GM18909 (cell line): ENCODE results near the gene GRB7.
A peak's percentile ranks its signal among the peaks of the same experiment; 100 is the strongest.
"Not testable (repeated sequence)": the region's sequence is repeated elsewhere in the genome, so short reads cannot be mapped to it uniquely, and the experiment has no call there.

Experiments used
- ATAC-seq: cut with Tn5 transposase; IDR thresholded peaks from one replicate; pipeline ENCODE4 v1.9.1; 2021; ENCODE audit warnings: mild to moderate bottlenecking; ENCODE audit not compliant: unreplicated experiment, poor library complexity

Gene GRB7

DNA sequence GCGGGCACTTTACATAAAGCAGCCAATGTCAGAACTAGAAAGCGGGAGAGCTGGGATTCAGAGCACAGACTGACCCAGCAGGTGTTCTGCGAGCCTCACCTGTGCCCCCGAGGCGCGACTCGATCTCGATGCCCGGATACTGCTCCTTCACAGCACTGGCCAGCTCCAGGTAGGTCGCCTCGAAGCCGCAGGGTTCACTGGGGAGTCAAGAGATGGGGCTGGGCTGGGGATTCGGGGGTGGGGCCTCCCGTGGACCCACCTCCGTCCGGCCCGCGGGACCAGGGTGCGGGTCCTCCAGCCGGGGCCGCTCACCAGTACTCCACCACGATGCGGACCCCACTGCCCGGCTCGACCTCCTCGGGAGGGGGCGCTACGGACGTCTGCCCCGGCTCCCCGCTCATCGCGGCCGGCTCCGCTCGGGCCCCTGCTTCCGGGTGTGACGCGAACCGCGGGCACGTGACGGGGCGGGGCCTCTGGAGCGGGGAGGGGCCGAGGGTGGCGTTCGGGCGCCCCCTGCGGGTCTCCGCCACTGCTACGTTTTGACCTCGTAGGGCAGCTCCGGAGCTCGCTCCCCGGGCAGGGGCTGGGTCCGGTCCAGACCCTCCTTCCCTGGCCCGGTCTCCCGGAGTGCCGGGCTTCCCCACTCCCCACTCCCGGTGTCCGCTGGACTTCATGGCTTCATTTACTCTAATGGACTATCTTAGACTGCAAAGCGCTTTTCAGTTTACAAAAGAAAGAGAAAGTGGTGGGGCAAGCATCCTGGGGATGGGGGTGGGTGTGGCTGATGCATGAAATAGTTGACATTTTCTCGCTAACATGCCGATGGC is 7.4 kb upstream of the GRB7 start, which contains the start of gene MIEN1:
TSS of gene MIEN1 (minus strand) at position 438 of the 827 bp plus-strand sequence. CDS start at position 401, 37 bp downstream.
- ATAC-seq: peak; percentile 92

DNA sequence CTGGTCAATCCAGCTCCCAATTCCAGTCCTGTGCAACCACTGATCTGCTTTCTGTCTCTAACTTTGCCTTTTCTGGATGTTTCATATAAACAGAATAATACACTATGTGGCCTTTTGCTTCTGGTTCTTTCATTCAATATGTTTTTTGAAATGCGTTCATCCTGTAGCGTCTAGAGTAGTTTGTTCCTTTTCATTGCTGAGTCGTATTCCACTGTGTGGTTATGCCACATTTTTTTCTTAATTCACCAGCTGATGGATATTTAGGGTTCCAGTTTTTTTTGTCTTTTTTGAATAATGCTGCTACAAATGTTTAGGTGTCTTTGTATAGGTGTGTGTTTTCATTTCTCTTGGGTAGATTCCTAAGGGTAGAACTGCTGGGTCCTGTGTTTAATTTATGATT is 5.2 kb upstream of the GRB7 start:
- no peak for ATAC-seq

DNA sequence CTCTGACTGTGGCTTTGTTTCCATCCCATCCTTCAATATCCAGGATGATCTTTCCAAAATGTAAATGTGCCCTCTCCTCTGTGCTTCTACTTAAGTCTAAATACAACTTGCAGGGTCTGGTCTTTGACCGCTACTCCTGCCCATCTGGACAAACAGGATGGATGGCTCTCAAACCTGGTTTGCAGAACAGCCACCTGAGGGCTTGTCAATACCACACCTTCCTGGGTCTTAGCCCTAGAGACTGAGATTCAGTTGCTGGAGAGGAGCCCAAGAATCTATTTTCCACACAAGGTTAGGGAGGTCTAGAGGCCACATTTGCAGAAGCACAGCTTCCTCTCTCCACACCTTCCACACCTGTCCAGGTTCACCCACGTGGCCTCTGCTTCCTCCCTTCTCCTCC is 1.9 kb upstream of the GRB7 start:
- no peak for ATAC-seq

DNA sequence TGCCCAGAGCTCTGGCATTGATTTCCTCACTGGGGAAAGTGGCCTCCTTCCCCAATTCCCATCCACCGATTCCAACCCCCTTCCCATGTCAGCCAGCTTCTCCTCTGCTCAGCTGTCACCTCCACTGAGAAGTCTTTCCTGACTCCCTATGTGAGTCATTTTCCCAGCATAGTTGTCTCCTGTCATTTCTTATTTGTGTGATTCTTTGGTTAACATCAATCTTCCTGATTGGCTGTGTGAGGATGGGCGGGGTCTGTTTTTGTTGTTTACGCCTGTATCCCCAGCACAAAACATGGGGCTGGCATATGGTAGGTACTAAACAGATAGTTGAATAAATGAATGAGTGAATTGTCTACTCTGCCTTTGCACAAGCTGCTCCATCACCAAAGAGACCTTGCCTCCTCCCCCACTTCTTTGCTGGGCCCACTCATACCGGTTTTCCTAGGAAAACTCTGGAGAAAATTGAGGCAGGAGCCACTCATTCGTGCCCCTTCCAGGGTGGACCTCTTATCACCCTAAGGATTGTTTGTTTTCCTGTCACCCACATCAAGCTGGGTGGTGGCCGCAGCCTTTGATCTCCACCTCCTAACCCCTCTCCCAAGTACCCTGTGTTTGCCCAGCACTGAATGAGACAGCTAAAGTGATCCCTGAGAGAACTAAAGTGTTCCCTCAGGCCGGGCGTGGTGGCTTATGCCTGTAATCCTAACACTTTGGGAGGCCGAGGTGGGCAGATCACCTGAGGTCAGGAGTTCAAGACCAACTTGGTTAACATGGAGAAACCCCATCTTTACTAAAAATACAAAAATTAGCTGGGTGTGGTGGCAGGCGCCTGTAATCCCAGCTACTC is 1.2 kb upstream of the GRB7 start:
- no peak for ATAC-seq

DNA sequence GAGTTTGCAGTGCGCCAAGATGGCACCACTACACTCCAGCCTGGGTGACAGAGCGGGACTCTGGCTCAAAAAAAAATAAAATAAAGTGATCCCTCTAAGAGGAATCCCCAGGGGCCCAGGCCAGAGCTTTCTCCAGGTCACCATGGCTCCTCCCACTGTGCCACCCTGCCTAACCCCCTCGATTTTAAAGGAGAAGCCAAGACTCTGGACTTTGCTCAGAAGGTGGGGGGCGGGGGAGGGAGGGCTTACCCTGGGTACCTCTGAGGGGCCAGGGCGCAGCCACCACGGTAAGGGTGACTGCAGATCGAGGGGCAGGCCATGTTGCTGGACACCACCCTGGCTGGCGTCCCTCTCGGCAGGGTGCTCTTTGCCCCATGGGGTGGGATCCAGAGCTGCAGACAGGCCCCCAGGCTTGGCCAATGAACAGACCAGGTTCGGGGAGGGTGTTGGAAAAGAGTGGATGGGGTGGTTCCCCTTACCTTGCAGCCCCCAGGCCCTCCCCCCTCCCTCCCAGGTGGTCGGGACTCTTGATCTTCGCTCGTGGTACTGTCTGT is 455 bp upstream of the GRB7 start:
- ATAC-seq: no peak

DNA sequence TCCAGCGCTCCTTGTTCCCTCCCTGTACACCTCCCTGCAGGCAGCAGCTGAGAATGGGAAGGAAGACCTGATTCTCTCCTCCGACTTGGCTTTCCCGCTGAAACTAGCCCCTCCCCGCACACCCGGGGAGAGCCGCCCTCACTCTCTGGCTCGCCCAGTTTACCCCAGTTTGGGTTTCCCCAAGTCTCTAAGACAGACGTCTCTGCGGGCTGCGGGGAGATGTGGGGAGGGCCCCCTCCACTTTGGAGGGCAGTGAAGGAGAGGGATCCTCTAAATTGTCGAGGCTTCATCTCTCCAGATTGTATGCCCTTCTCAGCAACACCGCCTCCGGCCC is 797 bp downstream of the GRB7 start:
- no peak for ATAC-seq

DNA sequence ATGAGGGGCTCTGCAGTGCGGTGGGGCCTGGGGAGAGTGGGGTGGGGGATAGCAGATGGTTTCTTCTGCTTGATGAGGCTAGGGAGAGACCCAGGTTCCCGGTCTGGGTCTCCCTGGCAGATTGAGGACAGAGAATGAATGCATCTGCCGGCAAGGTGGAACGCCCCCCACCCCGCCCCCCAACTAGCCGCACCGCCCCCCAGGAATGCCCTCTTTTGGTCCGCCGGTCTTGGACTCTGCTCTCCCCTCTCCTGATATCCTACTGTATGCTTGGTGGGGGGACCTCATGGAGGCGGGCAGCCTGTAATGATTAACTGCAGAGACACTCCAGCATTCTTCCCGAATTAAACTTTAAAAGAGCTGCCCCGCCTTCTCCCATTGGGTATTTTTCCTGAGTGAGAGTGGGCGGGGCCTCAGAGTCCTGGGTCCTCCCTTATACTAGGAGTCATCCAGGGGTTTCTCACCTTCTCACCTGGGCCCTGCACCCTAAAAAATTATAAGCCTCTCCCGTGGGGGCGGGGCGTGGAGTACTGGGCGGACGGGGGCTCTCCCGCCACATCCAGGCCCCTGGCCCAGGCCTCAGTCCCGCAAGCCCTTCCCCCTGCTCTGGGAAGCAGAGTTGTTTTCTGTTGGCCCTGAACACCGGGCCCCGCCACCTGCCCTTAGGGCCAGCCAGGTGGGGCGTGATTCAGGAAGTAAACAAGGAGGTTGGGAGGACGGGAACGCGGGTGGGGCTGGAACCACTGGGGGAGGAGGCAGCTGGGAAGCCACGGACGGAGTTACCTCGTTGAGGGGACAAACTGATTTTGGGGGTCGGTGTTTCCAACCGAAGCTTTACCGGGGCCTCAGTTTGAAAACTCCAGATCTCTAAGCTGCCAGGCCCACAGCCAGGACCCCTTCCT is 1.5 kb downstream of the GRB7 start:
- no peak for ATAC-seq

DNA sequence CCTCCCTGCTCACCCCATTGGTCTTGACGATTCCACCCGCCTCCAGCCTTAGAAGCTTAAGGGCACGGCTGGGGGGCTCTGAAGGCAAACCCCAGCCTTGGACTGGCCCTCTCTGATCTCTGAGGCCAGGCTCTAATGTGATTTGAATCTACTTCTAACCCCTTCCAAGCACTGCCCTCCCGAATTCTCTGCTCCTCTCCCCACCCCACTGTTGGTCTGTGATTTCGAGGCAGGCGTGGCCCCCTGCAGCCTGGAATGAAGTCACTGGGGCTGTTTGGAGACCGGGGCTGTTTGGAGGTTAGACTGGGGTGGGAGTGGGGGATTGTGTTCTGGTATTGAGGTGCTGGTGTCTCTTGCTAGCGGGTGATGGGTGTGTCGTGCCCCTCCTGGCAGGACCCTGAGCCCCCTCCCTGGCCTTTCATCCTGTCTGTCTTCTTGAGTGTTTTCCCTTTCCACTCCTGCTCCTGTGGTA is 2.2 kb downstream of the GRB7 start:
- no peak for ATAC-seq

DNA sequence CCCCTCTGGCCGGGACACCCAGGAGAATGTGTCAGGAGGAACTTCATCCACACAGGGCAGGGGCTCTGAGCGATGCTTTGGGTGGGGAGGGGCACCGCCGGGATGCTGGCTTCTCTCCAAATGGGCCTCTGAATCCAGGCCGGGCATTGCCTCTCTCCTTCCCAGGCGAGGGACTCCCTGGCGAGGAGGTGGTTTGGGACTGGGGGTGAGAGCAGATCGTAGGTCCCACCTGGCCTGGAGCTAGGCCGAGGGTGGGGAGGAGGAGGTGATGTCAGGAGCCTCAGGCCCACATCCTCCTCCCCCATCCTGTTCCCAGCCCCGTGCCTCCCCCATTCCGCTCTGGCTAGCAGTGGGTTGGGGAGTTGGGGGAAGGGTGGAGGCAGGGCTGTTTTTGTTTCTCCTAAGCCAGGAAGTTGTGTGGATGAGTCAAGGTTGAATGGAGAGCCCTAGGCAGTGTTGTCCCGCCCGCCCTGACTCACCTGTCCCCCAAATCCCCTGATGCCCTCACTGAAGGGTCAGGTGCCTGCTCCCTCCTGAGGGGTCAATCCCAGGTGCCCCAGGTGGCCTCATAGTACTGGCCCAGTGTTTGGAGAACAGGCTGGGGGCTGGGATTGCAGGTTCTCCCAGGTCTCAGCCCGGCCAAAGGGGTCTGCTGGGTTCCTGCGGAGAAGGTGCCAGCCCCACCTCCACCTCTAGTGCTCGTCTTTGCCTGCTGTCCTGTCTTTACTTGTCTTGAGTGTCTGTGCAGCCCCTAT is 2.8 kb downstream of the GRB7 start:
- ATAC-seq: no peak

DNA sequence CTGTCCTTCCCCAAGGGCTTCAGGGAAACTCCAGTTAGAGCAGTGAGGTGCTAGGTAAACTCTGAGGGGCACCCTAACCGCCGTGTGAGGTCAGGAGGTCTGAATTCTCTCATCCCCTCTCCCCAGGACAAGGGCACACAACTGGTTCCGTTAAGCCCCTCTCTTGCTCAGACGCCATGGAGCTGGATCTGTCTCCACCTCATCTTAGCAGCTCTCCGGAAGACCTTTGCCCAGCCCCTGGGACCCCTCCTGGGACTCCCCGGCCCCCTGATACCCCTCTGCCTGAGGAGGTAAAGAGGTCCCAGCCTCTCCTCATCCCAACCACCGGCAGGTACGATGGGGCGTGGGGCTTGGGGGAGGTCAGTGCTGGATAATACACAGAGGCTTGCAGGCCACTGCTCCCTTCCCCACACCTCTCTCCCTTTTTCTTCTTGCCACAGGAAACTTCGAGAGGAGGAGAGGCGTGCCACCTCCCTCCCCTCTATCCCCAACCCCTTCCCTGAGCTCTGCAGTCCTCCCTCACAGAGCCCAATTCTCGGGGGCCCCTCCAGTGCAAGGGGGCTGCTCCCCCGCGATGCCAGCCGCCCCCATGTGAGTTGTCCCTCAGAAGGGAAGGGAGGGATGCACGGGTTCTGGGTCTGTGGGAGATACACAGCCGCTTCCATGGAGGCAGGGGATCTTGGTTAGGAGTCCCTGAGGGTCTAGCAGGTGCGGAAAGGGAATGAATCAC is 4.6 kb downstream of the GRB7 start:
- ATAC-seq: no peak

DNA sequence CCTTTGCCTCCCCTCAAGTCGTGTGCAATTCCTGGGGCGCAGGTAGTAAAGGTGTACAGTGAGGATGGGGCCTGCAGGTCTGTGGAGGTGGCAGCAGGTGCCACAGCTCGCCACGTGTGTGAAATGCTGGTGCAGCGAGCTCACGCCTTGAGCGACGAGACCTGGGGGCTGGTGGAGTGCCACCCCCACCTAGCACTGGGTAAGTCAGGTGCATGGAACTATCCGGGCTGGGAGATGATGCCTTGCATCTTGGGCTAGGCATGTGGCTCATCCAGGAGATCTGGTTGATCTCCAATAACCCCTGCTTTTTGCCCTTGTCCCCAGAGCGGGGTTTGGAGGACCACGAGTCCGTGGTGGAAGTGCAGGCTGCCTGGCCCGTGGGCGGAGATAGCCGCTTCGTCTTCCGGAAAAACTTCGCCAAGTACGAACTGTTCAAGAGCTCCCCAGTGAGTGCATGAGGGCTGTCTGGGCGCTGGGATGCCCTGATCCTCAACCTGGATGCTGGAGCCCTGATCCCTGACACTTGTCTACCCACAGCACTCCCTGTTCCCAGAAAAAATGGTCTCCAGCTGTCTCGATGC is 5.2 kb downstream of the GRB7 start:
- no peak for ATAC-seq

DNA sequence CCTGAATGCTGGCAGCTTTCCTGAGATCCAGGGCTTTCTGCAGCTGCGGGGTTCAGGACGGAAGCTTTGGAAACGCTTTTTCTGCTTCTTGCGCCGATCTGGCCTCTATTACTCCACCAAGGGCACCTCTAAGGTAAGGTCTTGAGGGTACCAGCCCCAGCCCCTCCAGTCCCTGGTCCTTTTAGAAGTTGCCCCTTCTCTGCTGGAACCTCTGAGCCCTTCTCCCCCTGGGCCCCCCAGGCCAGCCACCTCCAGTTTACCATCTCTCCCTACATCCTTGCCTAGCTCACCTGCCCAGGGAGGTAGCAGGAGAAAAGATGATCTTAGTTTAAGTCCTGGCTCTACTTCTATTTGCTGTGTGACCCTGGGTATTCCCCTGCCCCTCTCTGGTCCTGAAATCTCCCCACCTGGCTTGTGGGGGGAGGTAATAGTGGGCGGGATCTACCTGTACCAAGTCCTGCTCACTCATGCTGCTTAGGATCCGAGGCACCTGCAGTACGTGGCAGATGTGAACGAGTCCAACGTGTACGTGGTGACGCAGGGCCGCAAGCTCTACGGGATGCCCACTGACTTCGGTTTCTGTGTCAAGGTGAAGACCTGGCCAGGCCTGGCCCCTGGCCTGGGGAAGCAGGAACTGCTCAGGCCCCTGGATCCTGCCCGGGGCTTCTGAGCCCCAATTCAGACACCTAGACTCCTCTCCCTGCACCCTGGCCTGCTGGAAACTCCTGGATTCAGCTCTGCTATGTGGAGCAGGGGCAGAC is 6.5 kb downstream of the GRB7 start:
- no peak for ATAC-seq

DNA sequence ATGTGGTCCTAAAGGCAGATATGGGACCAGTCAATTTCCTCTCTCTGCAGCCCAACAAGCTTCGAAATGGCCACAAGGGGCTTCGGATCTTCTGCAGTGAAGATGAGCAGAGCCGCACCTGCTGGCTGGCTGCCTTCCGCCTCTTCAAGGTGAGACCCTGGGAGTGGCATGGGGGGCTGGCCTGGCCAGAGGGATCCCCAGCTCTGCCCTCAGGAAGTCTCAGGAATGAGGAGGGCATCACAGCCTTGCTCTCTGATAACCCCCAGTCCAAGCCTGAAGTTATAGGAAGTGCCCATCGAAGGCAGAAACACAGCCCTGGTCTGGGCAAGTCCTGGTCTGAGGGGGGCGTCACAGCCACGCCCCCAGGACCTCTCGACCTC is 7.1 kb downstream of the GRB7 start:
- ATAC-seq: no peak

DNA sequence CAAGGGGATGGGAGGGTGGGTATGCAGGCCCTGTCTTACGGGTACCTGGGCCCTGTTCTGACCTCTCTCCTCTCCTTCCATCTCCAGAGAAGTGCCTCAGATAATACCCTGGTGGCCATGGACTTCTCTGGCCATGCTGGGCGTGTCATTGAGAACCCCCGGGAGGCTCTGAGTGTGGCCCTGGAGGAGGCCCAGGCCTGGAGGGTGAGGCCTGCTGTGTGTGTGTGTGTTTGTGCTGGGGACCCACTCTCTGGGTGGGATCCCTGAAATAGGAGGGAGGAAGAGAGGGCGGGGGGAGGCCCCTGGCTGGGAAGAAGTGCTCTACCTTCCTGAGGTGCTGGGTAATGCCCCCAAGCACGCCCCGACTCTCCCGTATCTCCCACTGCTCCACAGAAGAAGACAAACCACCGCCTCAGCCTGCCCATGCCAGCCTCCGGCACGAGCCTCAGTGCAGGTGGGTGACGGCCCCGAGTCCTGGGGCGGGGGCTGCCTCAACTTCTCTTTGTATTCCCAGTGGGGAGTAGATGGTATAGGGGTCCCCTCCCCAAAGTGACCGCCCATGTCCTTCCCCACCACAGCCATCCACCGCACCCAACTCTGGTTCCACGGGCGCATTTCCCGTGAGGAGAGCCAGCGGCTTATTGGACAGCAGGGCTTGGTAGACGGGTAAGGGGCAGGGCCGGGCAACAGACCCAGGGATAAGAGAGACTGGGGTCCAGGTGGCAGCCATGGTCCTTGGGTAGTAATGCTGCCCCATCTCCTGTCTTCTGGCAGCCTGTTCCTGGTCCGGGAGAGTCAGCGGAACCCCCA is 7.8 kb downstream of the GRB7 start:
- ATAC-seq: no peak

DNA sequence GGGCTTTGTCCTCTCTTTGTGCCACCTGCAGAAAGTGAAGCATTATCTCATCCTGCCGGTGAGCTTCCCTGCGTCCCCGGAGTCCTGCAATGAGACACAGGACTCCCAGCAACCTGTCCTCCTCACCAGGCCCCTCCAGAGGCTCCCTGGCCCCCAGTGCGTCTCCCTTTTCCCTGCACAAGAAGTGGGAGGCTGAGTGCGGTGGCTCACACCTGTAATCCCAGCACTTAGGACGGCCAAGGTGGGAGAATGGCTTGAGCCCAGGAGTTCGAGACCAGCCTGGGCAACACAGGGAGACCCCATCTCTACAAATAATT is 8.4 kb downstream of the GRB7 start:
- ATAC-seq: no peak

DNA sequence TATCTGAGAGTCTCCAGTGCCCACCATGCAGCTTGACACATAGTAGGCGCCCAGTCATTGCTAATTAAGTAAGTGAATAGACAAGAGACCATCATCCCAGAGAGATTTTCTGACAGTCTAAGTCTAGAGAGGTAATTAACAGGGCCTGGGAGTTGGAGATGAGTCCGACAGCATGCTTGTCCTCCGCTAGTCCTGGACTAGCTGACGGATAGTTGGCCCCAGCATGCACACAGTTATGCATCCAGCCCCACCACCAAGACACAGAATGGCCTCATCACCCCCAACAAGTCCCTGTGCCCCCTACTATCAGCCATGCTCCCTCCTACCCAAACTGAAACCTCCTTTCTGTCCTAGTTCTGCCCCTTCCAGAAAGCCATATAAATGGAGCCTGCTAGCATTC is 10.0 kb downstream of the GRB7 start:
- no peak for ATAC-seq

DNA sequence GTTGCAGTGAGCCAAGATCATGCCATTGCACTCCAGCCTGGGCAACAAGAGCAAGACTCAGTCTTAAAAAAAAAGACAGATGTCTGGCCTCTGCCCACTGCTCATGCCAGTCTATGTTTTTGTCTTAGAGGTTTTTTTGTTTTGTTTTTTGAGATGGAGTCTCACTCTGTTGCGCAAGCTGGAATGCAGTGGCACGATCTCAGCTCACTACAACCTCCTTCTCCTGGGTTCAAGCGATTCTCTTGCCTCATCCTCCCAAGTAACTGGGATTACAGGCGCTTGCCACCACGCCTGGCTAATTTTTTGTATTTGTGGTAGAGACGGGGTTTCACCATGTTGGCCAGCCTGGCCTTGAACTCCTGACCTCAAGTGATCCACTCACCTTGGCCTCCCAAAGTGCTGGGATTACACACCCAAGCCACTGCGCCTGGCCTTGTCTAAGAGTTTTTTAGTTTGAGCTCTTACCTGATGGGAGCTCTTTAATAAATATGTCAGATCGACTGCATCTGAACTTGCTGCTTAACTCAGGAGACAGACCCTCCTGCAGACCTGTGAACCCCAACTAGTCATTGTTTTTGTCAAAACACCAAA is 10.8 kb downstream of the GRB7 start:
- ATAC-seq: not testable (repeated sequence)
